GM12892 (cell line): ENCODE data around the gene LIMK2.
"Not testable (repeated sequence)": the region's sequence is repeated elsewhere in the genome, so short reads cannot be mapped to it uniquely, and the experiment has no call there.

ENCODE experiments used
- DNase-seq: peaks from one replicate; pipeline ENCODE4 v3.0.0; 2011; ENCODE audit not compliant: insufficient read length
- FAIRE-seq: peaks from 2 replicates; lab custom pipeline; 2011; peaks lifted over from hg19 to GRCh38; lab: Jason Lieb, UNC
- POLR2A ChIP-seq: IDR thresholded peaks from 2 replicates; pipeline ENCODE4 v1.6.1; 2011; ENCODE audit warnings: low read depth, low read length, control low read depth
- POLR2AphosphoS5 ChIP-seq: IDR thresholded peaks from 2 replicates; pipeline ENCODE4 v1.6.1; 2011; ENCODE audit warnings: low read depth, low read length, control low read depth
- TAF1 ChIP-seq: IDR thresholded peaks from 2 replicates; pipeline ENCODE4 v1.6.1; 2011; ENCODE audit warnings: low read depth, mild to moderate bottlenecking, control low read depth, low read length, borderline replicate concordance

LIMK2 gene

DNA sequence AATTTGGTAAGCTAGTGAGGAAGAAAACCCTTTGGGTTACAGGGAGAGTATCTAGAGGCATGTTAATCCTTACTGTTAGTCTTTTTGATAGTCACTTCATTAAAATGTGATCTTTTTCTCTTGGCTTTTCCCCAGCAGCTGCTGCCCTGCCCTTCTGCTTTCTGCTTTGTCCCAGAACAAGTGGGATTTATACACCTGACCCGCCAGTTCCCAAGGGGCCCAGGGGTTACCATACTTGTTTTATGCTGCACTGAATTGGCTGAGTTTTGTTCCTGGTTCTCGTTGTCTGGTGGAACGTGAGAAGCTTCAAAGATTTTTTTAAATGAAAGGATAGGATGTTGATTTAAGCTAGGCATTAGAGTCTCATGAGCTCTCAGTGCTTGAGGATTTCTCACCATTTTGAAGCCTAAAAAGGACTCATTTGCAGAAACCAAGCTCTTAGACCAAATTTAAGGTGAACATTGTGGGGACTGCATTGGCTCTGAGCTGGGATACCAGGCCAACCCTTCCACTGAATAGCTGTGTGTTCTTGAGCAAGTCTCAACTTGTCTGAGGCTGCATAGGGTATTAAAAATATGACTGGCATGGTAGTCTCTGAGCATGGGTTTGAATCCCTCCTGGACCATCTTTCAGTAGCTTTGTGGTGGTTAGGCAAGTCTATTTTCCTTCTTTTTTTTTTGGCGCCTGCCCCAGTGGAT lies 6.6 kb downstream of the LIMK2 start:
- TF ChIP-seq TAF1 (no peak), POLR2A (no peak), POLR2AphosphoS5 (no peak)
- FAIRE-seq (peak; percentile 33), DNase-seq (no peak)

DNA sequence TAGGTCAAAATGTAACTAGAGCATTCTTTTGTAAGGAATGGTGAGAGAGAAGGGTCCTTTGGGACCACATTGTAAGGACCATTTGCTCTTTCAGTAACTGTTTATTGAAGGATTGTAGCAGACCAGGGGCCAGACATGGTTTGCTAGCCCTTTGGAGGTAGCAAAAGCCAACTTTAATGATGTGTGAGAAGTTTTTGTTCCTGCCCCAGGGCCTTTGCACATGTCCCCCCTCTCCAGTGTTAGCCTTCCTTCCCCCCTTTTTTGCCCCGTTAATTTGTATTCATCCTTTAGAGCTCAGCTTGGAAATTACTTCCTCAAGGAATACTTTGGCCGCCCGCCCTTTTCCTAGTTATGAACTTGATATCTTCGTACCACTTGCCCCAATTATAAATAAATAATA lies 9.0 kb downstream of the LIMK2 start:
- TF ChIP-seq POLR2AphosphoS5 (no peak), POLR2A (no peak), TAF1 (no peak)
- FAIRE-seq (no peak), DNase-seq (no peak)

- no peak for DNase-seq
- TF ChIP-seq POLR2AphosphoS5 (no peak), TAF1 (no peak), POLR2A (no peak)
- FAIRE-seq = no peak
Measured at GRCh38 chr22:31222736-31223135, 10.6 kb downstream of the LIMK2 start.

DNA sequence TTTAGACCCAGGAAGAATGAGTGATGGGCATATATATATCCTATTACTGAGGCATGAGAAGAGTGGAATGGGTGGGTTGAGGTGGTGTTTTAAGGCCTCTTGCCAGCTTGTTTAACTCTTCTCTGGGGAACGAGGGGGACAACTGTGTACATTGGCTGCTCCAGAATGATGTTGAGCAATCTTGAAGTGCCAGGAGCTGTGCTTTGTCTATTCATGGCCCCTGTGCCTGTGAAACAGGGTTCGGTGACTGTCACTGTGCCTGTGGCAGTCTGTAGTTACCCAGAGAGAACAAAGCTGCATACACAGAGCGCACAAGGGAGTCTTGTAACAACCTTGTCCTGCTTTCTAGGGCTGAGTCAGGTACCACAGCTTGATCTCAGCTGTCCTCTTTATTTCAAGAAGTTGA lies 11.7 kb downstream of the LIMK2 start:
- DNase-seq (no peak), FAIRE-seq (no peak)
- TF ChIP-seq TAF1 (no peak), POLR2AphosphoS5 (no peak), POLR2A (no peak)

DNA sequence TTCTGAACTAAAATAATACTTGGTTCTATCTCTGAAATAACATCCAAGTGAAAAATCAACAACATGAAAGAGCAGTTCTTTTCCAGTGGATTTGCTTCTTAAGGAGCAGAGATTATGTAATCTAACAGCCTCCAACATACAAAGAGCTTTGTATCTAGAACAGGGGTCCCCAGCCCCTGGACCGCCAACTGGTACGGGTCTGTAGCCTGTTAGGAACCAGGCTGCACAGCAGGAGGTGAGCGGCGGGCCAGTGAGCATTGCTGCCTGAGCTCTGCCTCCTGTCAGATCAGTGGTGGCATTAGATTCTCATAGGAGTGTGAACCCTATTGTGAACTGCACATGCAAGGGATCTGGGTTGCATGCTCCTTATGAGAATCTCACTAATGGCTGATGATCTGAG lies 12.6 kb downstream of the LIMK2 start:
- FAIRE-seq, DNase-seq: not testable (repeated sequence)

- FAIRE-seq = no peak
- no peak for DNase-seq
- TF ChIP-seq POLR2A = no peak
- no peak for TF ChIP-seq POLR2AphosphoS5
- no peak for TF ChIP-seq TAF1
Measured at GRCh38 chr22:31227186-31227585, 15.1 kb downstream of the LIMK2 start.

DNA sequence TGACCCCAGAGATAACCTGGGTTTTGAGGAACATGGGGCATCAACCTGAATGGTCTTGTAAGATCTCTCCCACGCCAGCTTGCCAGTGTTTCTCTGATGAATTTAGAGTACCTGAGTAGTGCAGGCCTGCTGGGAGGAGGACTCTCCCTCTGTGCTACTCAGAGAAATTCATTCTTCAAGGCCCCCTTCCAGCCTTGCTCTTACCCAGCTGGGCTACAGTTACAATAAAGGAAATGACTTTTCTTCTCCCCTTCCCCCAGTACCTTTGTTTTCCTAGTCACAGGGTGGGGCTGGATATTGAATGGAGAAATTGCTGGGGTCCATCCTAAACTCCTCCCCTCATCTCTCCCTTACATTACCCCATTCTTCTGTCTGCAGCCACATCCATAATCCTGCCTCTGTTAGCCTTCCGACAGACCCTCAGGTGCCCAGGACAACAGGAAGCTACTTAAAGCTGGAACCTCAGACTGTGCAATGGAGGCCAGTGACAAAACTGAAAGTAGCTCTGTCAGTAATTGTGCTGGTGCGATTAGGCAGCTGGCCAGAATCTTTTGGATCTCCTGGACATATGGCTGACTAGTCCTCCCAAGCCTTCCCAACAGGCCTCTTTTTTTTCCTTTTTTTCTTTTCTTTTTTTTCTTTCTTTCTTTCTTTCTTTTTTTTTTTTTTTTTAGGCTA lies 17.4 kb downstream of the LIMK2 start:
- FAIRE-seq (no peak), DNase-seq (no peak)
- TF ChIP-seq POLR2AphosphoS5 (no peak), TAF1 (no peak), POLR2A (no peak)

GRCh38 chr22:31230155-31230870 lies 18.2 kb downstream of the LIMK2 start:
- no peak for TF ChIP-seq POLR2AphosphoS5
- no peak for TF ChIP-seq POLR2A
- no peak for TF ChIP-seq TAF1
- peak; percentile 63 for FAIRE-seq

GRCh38 chr22:31230871-31231621 lies 18.9 kb downstream of the LIMK2 start:
- DNase-seq (no peak), FAIRE-seq (peak; percentile 51)
- TF ChIP-seq TAF1 = no peak
- TF ChIP-seq POLR2AphosphoS5 = no peak
- TF ChIP-seq POLR2A = no peak

More at GRCh38 chr22:31230155-31230870, 18.2 kb downstream of the LIMK2 start:
- no peak for DNase-seq

DNA sequence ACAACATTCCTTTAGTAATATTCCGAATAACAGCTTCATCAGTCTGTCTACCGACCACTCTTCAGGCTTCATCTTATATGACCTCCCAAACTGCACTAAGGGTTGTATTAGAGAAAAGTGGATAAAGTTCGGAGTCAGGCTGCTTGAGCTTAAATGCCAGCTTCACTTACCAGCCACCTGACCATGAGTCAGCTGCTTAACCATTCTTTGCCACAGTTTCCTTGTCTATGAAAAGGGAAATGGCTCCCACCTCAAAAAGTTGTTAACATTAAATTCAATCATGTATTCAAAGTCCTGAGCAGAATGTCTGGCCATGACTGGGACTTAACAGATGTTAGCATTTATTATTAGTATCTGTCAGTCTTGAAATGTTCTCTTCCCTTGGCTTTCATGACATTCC lies 20.9 kb downstream of the LIMK2 start:
- TF ChIP-seq POLR2A (no peak), TAF1 (no peak), POLR2AphosphoS5 (no peak)
- DNase-seq (no peak), FAIRE-seq (no peak)

- no peak for FAIRE-seq
Measured at GRCh38 chr22:31235081-31235480, 23.0 kb downstream of the LIMK2 start.

GRCh38 chr22:31236044-31236443 lies 23.9 kb downstream of the LIMK2 start:
- not testable (repeated sequence) for DNase-seq, FAIRE-seq

More at GRCh38 chr22:31235081-31235480, 23.0 kb downstream of the LIMK2 start:
- TF ChIP-seq TAF1 = no peak
- TF ChIP-seq POLR2AphosphoS5 = no peak
- TF ChIP-seq POLR2A = no peak
- DNase-seq = no peak
